GM06990 (cell line): ENCODE measurements around the gene AZU1.

Experiments
- DNase-seq: peaks from one replicate; pipeline ENCODE4 v3.0.0-alpha.2; 2011; ENCODE audit not compliant: insufficient read length; ENCODE audit errors: extremely low read depth
- H3K27me3 ChIP-seq: replicated peaks from 2 replicates; pipeline ENCODE4 v1.6.0; 2011; ENCODE audit warnings: low read length; ENCODE audit not compliant: control insufficient read depth, insufficient read depth
- H3K36me3 ChIP-seq: 2 replicates; pipeline ENCODE4 v1.5.1; 2011; ENCODE audit warnings: low read length; ENCODE audit not compliant: control insufficient read depth, insufficient read depth
- H3K4me3 ChIP-seq: replicated peaks from 2 replicates; pipeline ENCODE4 v1.5.1; 2011; ENCODE audit warnings: low read depth, mild to moderate bottlenecking, control low read depth, low read length
- TF ChIP-seq, protein P1 (sequence below): IDR thresholded peaks from 2 replicates; pipeline ENCODE4 v1.5.1; 2011; ENCODE audit warnings: low read length, control low read depth, mild to moderate bottlenecking, inconsistent platforms; ENCODE audit not compliant: insufficient read depth, poor library complexity, severe bottlenecking

Gene AZU1

DNA sequence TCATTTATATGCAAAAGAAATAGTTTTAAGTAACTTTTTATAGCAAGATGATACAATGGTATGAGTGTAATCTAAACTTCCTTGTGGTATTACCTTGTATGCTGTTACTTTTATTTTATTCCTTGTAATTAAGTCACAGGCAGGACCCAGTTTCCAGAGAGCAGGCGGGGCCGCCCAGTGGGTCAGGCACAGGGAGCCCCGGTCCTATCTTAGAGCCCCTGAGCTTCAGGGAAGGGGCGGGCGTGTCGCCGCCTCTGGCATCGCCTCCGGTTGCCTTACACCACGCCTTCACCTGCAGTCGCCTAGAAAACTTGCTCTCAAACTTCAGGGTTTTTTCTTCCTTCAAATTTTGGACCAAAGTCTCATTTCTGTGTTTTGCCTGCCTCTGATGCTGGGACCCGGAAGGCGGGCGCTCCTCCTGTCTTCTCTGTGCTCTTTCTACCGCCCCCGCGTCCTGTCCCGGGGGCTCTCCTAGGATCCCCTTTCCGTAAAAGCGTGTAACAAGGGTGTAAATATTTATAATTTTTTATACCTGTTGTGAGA is 16.1 kb upstream of the AZU1 start:
- TF ChIP-seq, protein P1, sequence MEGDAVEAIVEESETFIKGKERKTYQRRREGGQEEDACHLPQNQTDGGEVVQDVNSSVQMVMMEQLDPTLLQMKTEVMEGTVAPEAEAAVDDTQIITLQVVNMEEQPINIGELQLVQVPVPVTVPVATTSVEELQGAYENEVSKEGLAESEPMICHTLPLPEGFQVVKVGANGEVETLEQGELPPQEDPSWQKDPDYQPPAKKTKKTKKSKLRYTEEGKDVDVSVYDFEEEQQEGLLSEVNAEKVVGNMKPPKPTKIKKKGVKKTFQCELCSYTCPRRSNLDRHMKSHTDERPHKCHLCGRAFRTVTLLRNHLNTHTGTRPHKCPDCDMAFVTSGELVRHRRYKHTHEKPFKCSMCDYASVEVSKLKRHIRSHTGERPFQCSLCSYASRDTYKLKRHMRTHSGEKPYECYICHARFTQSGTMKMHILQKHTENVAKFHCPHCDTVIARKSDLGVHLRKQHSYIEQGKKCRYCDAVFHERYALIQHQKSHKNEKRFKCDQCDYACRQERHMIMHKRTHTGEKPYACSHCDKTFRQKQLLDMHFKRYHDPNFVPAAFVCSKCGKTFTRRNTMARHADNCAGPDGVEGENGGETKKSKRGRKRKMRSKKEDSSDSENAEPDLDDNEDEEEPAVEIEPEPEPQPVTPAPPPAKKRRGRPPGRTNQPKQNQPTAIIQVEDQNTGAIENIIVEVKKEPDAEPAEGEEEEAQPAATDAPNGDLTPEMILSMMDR, result no peak
- no peaks in the 10 kb centered on the region for H3K27me3 ChIP-seq
- H3K4me3 ChIP-seq, result no peak overlapping the region
- peaks cover 29% of the 10 kb centered on the region for H3K36me3 ChIP-seq
- no peak for DNase-seq

DNA sequence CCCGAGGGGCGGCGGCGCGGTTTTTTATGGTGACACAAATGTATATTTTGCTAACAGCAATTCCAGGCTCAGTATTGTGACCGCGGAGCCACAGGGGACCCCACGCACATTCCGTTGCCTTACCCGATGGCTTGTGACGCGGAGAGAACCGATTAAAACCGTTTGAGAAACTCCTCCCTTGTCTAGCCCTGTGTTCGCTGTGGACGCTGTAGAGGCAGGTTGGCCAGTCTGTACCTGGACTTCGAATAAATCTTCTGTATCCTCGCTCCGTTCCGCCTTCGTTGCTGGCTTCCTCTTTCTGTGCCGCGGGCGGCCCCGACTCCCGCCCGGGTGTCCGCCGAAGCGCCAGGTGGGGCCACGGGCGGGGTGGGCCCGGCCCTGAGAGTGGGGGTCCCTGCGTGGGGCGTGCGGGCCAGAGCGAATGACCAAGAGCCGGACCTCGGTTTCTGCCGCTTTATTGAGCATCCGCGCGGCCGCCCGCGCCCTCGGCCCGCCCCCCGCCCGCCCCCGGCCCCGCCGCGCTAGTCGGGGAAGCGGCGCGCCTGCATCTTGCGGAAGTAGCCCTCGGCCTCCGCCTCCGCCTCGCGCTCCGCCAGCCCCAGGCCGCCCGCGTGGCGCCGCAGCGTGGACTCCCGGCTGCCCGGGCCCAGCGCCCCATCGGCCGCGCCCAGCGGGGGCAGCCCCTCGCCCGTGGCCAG is 15.4 kb upstream of the AZU1 start:
- TF ChIP-seq, protein P1, result no peak
- H3K36me3 ChIP-seq, result peaks cover 22% of the 10 kb centered on the region
- no peaks in the 10 kb centered on the region for H3K27me3 ChIP-seq
- no peak overlapping the region for H3K4me3 ChIP-seq
- DNase-seq, result no peak

DNA sequence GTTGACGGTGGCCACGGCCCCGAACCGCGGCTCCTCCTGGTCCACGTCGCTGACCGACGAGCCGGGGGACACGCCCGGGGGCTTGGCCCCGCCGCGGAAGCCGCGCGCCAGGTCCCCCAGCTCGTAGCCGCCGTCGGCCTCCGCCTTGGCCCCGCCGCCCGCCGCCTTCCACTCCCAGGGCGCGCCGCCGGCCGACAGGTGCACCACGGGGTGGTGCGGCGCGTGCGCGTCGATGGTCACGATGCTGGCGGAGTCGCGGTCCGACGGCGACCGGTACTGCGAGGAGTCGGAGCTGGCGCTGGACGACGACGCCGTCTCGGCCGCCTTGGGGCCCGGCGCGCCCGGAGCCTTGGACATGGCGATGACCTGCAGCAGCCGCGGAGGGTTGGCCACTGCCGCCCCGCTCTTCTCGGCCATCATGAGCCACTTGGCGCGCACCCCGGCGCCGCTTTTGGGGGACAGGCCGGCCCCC is 14.9 kb upstream of the AZU1 start:
- DNase-seq, result no peak
- peaks cover 19% of the 10 kb centered on the region for H3K36me3 ChIP-seq
- no peak overlapping the region for H3K4me3 ChIP-seq
- H3K27me3 ChIP-seq, result no peaks in the 10 kb centered on the region
- TF ChIP-seq, protein P1, result no peak

DNA sequence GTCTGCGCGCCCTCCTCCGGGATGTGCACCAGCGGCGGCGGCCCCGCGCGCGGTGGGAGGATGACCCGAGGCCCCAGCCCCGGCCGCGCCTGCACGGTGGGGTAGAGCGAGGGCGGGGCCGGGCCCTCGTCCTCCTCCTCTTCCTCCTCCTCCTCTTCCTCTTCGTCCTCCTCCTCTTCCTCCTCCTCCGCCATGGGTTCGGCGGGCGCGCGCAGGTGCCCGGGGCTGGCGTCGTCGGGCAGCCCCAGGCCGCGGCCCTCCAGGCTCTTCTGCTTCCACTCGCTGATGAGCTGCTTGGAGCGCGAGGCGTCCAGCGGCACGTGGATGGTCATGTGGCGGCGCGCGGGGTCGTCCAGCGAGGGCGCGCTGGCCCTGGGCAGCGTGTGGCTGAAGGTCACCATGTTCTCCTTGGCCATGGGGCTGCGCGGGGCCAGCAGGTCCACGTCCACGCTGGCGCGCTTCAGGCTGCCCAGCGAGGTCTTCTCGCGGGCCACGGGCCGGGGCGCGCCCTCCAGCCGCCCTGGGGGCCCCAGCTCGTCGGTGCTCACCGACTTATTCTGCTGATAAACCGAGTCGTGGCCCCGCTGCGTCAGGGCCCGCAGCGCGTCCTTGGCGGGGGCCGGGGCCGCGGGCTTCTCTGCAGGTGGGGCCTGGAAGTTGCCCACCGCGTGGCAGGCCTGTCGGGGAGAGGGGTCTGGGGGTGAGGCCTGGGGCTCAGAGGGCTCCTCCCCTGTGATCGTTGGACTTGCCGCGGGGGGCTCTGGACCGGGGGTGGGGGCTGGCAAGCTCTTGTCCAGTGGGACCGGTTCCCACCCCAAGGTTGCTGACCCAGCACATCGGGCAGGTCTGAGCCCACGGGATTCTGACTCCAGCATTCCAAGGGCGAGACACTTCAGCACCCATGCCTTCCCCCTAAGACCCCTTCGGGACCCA is 14.2 kb upstream of the AZU1 start:
- DNase-seq, result no peak
- Histone ChIP-seq H3K4me3 (no peak overlapping the region), H3K27me3 (no peaks in the 10 kb centered on the region), H3K36me3 (peaks cover 18% of the 10 kb centered on the region)
- TF ChIP-seq, protein P1, result no peak

DNA sequence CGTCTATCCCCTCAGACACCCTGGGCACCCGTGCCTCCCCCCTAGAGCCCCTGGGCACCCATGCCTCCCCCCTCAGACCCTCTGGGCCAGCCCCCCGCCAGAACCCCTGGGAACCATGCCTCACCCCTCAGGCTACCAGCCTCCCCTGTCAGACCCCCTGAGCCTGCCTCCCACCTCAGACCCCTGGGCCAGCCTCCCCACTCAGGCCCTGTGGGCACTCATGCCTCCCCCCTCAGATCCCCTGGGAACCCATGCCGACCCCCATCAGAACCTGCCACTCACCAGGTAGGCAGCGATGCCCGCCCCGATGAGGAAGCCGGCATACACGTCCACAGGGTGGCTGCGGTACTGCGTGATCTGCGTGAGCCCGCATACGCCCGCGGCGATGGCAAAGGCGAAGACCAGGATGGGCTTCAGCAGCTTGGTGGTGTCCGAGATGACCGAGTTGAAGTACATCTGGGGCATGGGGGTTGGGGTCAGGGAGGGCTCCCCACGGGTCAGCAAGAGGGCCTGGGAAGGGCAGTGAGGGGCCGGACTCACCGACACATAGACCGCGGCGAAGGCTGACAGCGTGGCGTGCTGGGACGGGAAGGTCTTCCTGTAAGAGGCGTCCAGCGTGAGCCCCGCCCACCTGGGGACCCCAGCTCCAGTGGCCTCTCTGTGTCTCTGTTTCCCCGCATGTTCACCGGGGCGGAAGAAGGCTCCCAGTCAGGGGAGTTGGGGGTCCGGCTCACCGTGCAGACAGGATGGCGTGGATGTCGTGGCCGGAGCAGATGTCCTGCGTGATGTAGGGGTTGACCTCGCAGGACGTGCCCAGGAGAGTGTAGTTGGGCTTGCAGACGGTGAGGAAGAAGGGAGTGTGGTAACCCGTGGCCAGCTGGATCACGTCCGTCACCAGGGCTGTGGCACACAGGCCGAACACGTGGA is 13.2 kb upstream of the AZU1 start:
- TF ChIP-seq, protein P1, result no peak
- H3K4me3 ChIP-seq, result no peak overlapping the region

More for the DNA sequence above, 13.2 kb upstream of the AZU1 start:
- no peaks in the 10 kb centered on the region for H3K27me3 ChIP-seq
- peak; percentile 55 for DNase-seq
- peaks cover 17% of the 10 kb centered on the region for H3K36me3 ChIP-seq
